ENCODE measurements around the gene USP46.

DNA sequence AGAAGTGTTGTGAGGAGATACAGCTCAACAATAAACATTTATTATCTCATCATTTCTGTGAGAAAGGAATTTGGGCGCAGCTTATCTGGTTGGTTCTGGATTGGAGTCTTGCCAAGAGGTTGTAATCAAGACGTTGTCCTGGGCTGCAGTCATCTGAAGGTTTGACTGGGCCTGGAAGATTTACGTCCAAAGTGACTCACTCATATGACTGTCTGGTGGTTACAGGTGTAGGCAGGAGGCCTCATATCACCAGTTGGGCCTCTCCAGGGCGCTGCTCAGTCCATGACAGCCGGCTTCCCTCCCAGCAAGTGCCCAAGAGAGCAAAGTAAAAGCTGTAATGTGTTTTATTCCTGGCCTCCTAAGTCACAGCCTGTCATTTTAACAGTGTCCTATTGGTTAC, 106.3 kb downstream of the USP46 start:
- TF ChIP-seq, protein P1, sequence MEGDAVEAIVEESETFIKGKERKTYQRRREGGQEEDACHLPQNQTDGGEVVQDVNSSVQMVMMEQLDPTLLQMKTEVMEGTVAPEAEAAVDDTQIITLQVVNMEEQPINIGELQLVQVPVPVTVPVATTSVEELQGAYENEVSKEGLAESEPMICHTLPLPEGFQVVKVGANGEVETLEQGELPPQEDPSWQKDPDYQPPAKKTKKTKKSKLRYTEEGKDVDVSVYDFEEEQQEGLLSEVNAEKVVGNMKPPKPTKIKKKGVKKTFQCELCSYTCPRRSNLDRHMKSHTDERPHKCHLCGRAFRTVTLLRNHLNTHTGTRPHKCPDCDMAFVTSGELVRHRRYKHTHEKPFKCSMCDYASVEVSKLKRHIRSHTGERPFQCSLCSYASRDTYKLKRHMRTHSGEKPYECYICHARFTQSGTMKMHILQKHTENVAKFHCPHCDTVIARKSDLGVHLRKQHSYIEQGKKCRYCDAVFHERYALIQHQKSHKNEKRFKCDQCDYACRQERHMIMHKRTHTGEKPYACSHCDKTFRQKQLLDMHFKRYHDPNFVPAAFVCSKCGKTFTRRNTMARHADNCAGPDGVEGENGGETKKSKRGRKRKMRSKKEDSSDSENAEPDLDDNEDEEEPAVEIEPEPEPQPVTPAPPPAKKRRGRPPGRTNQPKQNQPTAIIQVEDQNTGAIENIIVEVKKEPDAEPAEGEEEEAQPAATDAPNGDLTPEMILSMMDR (IDR thresholded peaks at IDR 0.05 in 8 of 11, conservative IDR thresholded peaks at IDR 0.05 in 3 of 11) = no peak
- no peak for TF ChIP-seq POLR2A (IDR thresholded peaks at IDR 0.05)

Measured in spleen (tissue), 7 donors.